Keratinocyte (primary cell): ENCODE results near the gene BMP7. TPM values are rescaled to one million over a fixed set of nuclear protein-coding genes. Genes with fewer than 3 reads are reported as not detected.

Source experiments
- DNase-seq: peaks from one replicate; pipeline ENCODE4 v3.0.0-alpha.2; 2011; ENCODE audit warnings: low read depth, missing footprints, low spot score
- FAIRE-seq: peaks from 2 replicates; lab custom pipeline; 2011; peaks lifted over from hg19 to GRCh38; lab: Jason Lieb, UNC
- H2AFZ ChIP-seq: 2 replicates; pipeline ENCODE4 v1.6.0; 2012; ENCODE audit warnings: low read length, control low read depth, inconsistent platforms; ENCODE audit not compliant: control insufficient read depth
- H3K27ac ChIP-seq: 2 replicates; pipeline ENCODE4 v1.5.1; 2011; ENCODE audit warnings: low read length; ENCODE audit not compliant: control insufficient read depth, insufficient read depth
- H3K27me3 ChIP-seq: 3 replicates; pipeline ENCODE4 v1.6.0; 2011; ENCODE audit warnings: low read length; ENCODE audit not compliant: control insufficient read depth, insufficient read depth; ENCODE audit errors: extremely low read depth
- H3K36me3 ChIP-seq, 2 experiments: 2 replicates in 1 of 2; 3 replicates in 1 of 2; pipeline ENCODE4 v1.5.1; 2011; ENCODE audit warnings: low read length in 2 of 2, mild to moderate bottlenecking in 1 of 2; ENCODE audit not compliant: control insufficient read depth in 2 of 2, insufficient read depth in 2 of 2; ENCODE audit errors: extremely low read depth in 1 of 2
- H3K4me1 ChIP-seq: 3 replicates; pipeline ENCODE4 v1.5.1; 2011; ENCODE audit warnings: low read length; ENCODE audit not compliant: control insufficient read depth, insufficient read depth; ENCODE audit errors: extremely low read depth
- H3K4me2 ChIP-seq: 3 replicates; pipeline ENCODE4 v1.6.0; 2011; ENCODE audit warnings: low read depth, low read length; ENCODE audit not compliant: control insufficient read depth, insufficient read depth; ENCODE audit errors: extremely low read depth
- H3K4me3 ChIP-seq, 3 experiments: fragments of 200-600 bp in 1 of 3; sonication (generic) in 1 of 3; 2 replicates in 2 of 3; 3 replicates in 1 of 3; pipeline ENCODE4 v1.5.1; 2011 to 2016; ENCODE audit warnings: low read length in 3 of 3, mild to moderate bottlenecking in 3 of 3, control low read depth in 2 of 3, inconsistent platforms in 1 of 3, low read depth in 1 of 3, mixed read lengths in 1 of 3, mixed run types in 1 of 3, moderate library complexity in 1 of 3; ENCODE audit not compliant: control insufficient read depth in 2 of 3, insufficient read depth in 2 of 3; ENCODE audit errors: extremely low read depth in 1 of 3
- H3K79me2 ChIP-seq: 2 replicates; pipeline ENCODE4 v1.6.0; 2012; ENCODE audit warnings: low read length; ENCODE audit not compliant: control insufficient read depth, insufficient read depth
- H3K9ac ChIP-seq: 3 replicates; pipeline ENCODE4 v1.6.0; 2011; ENCODE audit warnings: low read length; ENCODE audit not compliant: control insufficient read depth, insufficient read depth; ENCODE audit errors: extremely low read depth
- H3K9me1 ChIP-seq: 3 replicates; pipeline ENCODE4 v1.6.0; 2011; ENCODE audit warnings: low read length; ENCODE audit not compliant: control insufficient read depth, insufficient read depth; ENCODE audit errors: extremely low read depth
- H3K9me3 ChIP-seq: 2 replicates; pipeline ENCODE4 v1.5.1; 2012; ENCODE audit warnings: low read depth, low read length; ENCODE audit not compliant: control insufficient read depth
- H4K20me1 ChIP-seq: 3 replicates; pipeline ENCODE4 v1.6.0; 2011; ENCODE audit warnings: low read length; ENCODE audit not compliant: control insufficient read depth, insufficient read depth; ENCODE audit errors: extremely low read depth
- CTCF ChIP-seq, 3 experiments: IDR thresholded peaks in 1 of 3; conservative IDR thresholded peaks in 1 of 3; optimal IDR thresholded peaks in 1 of 3; 2 replicates in 2 of 3; 3 replicates in 1 of 3; pipeline versions ENCODE3 to v1.5.1; 2011; ENCODE audit warnings: low read length in 3 of 3, mild to moderate bottlenecking in 3 of 3, moderate library complexity in 2 of 3, control low read depth in 1 of 3, inconsistent platforms in 1 of 3; ENCODE audit not compliant: insufficient read depth in 2 of 3; ENCODE audit errors: extremely low read depth in 1 of 3
- EZH2 ChIP-seq: IDR thresholded peaks from one replicate; pipeline ENCODE4 v1.6.1; 2012; ENCODE audit warnings: inconsistent platforms, mild to moderate bottlenecking, low read length, moderate library complexity
- dilution Hi-C: fragments of 300-500 bp; cut with MboI; formaldehyde crosslinking; loops from one replicate; pipeline ENCODE4 v1.7.0; 2020; ENCODE audit warnings: low sequenced_read_pairs; ENCODE audit not compliant: extremely low pct_ligation_motif_present
- polyA plus RNA-seq, 5 experiments: library from polyadenylated mRNA; depleted of rRNA in 3 of 5; stranded (reverse) in 3 of 5; stranded (forward) in 1 of 5; unstranded in 1 of 5; fragments of >200 nt; gene quantifications; 1 replicate in 1 of 5; 2 replicates in 3 of 5; 3 replicates in 1 of 5; pipeline versions ENCODE4 v1.2.1 to v1.2.3, GENCODE V29; 2011 to 2012; ENCODE audit warnings: missing spikeins in 2 of 5, low read depth in 1 of 5, low replicate concordance in 1 of 5

Gene BMP7
- polyA plus RNA-seq, 1 donor (not counting 4 experiments of a cell fraction or from before 2014, with no cell fraction given) = 0.29 TPM

GRCh38 chr20:57210911-57211280 lies 55.5 kb downstream of the BMP7 start:
- peaks cover 35% of the 10 kb centered on the region for H3K27me3 ChIP-seq
- no peak overlapping the region for H3K4me2 ChIP-seq
- no peaks in the 10 kb centered on the region for H3K36me3 ChIP-seq
- DNase-seq = no peak
- no peaks in the 10 kb centered on the region for H3K79me2 ChIP-seq
- peaks cover 16% of the 10 kb centered on the region for H3K4me1 ChIP-seq
- H2AFZ ChIP-seq = no peak overlapping the region
- H3K27ac ChIP-seq = no peak overlapping the region
- peaks cover 5% of the 10 kb centered on the region for H3K9me3 ChIP-seq
- TF ChIP-seq CTCF (optimal IDR thresholded peaks at IDR 0.05 in 1 of 3, IDR thresholded peaks at IDR 0.05 in 1 of 3, conservative IDR thresholded peaks at IDR 0.05 in 1 of 3; ENCODE audit: extremely low read depth in 1 of 3, insufficient read depth in 2 of 3, low read length in 3 of 3) (no peak), EZH2 (no peak)
- H3K9me1 ChIP-seq = no peaks in the 10 kb centered on the region
- peaks cover 2% of the 10 kb centered on the region for H4K20me1 ChIP-seq
- dilution Hi-C loops = no loop called here
- no peak for FAIRE-seq
- no peak overlapping the region for H3K4me3 ChIP-seq
- no peak overlapping the region for H3K9ac ChIP-seq

- Histone ChIP-seq H4K20me1 (peaks cover 2% of the 10 kb centered on the region), H3K4me2 (no peak overlapping the region), H3K79me2 (no peaks in the 10 kb centered on the region), H2AFZ (no peak overlapping the region), H3K9me1 (no peaks in the 10 kb centered on the region), H3K36me3 (no peaks in the 10 kb centered on the region), H3K4me1 (peaks cover 22% of the 10 kb centered on the region), H3K9me3 (peaks cover 5% of the 10 kb centered on the region), H3K27me3 (peaks cover 30% of the 10 kb centered on the region), H3K9ac (no peak overlapping the region), H3K27ac (no peak overlapping the region), H3K4me3 (no peak overlapping the region)
- FAIRE-seq (no peak), DNase-seq (no peak)
- TF ChIP-seq EZH2 (no peak), CTCF (optimal IDR thresholded peaks at IDR 0.05 in 1 of 3, IDR thresholded peaks at IDR 0.05 in 1 of 3, conservative IDR thresholded peaks at IDR 0.05 in 1 of 3; ENCODE audit: extremely low read depth in 1 of 3, insufficient read depth in 2 of 3, low read length in 3 of 3) (no peak)
- dilution Hi-C loops = no loop called here
Measured at GRCh38 chr20:57210054-57210910, 56.2 kb downstream of the BMP7 start.
